ENCODE measurements around the gene PTBP1.

GRCh38 chr19:801030-801860 lies 4.0 kb downstream of the PTBP1 start:
- TF ChIP-seq CTCF (conservative IDR thresholded peaks at IDR 0.05; ENCODE audit: low read depth in 2 of 2), result no peak
- no peak for TF ChIP-seq REST (IDR thresholded peaks at IDR 0.05; ENCODE audit: unreplicated experiment)
- TF ChIP-seq EZH2phosphoT487 (IDR thresholded peaks at IDR 0.05; ENCODE audit: unreplicated experiment), result no peak
- no peak for TF ChIP-seq EZH2 (IDR thresholded peaks at IDR 0.05; ENCODE audit: low read depth, unreplicated experiment)
- no peak; the same call in none of the 2 replicates for TF ChIP-seq POLR2AphosphoS5 (IDR thresholded peaks at IDR 0.05; ENCODE audit: low read depth)
